Activated CD4-positive, alpha-beta T cell treated with anti-CD3 and anti-CD28 coated beads, Interleukin-10, Interleukin-2, amounts not matched to agents 100 ng/mL and 50 ng/mL, durations not matched to agents 16 hours and 8 hours (primary cell): Measurements from ENCODE around the gene PKP4.

Experiments
- DNase-seq: peaks from one replicate; pipeline ENCODE4 v3.0.0-alpha.2; 2020

Gene PKP4

DNA sequence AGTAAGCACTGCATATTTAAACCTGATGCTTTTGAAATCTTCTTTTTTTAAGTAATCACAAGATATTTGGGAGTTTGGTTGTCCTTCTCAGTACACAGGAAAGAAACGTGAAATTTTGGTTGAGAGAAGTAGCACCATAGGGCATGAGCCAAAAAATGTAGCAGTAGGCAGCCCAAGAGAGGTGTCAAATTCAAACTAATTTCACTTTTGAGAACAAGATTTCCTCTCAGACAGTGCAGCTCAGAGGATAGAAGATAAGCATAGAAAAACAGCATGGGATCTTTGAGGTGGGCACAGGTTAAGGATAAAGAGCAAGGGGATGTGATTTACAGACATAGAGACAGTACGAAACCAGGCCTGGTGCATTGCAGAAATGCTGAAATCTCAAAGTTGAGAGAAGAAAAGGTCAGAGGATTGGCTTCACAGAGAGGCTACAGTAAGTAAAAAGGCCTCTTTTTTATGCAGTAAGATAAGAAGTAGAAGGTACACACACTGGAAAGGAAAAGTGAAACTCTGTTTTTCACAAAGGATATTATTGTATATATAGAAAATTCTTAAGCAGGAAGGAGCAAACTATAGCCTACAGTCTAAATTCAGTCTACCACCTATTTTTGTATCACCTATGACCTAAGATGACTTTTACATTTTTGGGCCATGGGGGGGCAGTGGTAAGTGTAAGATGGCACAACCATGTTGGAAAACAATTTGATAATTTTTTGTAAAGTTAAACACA, 89.8 kb downstream of the PKP4 start:
- no peak for DNase-seq

DNA sequence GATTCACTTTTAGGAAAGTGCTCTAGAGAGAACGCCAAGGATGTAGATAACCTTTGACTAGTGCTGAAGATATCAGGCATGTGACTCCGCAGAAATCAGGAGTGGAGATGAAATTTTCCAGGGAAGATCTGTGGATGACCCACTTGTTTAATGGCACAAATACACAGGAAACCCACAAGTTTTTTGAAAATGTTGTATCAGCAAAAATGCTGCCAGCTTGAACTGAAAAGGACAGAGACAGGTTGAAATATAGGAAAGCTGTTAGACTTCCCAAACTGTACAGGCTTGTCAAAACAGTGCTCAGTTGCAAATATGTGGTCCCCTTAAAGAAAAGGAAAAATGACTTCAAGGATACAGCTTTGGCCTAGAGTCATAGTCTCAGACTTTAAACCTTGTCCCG, 96.5 kb downstream of the PKP4 start:
- no peak for DNase-seq

DNA sequence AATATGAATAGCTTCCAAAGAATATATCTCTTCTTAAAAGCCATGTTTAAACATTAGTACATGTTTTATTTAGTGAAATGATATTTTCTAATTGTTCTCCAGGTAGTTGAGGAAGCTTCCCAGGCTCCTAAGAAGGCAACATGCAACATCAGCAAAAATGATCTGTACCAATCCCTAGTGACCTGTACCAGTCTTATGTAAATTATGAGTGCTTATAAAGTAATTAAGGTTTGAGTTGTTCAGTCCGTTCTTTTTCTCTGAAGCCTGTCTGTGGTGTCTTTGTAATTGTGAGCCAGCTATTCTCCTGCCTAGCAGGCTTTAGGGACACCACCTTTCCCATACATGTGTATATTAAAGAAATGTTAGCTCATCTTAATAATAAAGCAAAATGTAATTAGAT, 98.2 kb downstream of the PKP4 start:
- no peak for DNase-seq

DNA sequence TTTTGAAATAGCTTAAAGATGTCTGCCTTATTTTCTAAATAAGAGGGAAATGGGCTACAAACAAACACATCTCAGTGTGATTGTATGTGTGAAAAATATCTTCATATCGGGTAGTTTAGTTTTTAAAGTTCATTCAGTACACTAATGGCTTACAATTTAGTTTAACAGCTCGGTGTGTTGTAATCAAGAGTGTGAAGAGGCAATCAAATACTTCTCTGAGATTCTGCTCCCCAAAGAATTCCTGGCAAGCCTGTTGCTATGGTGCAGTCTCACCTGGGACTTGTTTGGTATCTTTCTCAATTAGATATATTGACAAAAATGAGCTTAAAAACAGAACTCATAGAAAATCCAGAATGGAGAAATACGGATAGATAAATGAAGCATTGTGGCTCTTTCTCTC, 99.4 kb downstream of the PKP4 start:
- no peak for DNase-seq

DNA sequence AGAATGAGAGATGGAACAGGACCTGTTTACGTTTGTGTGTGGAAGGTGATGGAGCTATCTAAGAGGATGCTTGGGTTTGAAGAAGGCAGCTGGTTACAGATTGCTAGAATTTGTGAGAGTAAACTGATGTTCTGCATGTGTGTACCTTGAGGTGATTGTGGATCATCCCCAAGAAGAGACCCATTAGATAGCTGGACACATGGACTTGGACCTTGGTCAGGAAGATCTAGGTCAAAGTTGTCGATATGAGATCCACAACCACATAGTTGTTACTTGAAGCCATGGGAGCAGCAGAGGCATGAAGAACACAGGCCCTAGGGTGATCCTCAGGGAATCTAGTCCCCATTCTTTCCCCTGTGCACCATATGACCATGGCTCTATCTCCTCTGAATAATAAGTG, 101.0 kb downstream of the PKP4 start:
- no peak for DNase-seq

DNA sequence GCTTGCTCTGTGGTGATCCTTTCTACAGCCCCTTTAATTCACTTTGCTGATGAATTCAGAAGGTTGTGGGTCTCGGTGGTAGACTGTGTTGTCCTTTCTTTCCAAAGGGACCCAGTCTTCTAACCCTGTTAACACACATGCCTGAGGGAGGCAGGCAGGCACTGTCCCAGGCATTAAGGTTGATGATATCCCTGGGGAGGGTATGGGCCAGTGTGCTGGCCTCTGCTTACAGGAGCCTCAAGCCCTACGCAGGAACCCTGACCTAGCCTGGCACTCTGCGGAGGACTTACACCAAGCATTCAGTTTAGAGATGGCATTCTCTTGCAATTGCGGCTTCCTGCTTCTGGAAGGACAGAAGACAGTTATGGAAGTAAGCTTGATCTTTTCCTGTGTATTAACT, 102.5 kb downstream of the PKP4 start:
- DNase-seq = no peak

DNA sequence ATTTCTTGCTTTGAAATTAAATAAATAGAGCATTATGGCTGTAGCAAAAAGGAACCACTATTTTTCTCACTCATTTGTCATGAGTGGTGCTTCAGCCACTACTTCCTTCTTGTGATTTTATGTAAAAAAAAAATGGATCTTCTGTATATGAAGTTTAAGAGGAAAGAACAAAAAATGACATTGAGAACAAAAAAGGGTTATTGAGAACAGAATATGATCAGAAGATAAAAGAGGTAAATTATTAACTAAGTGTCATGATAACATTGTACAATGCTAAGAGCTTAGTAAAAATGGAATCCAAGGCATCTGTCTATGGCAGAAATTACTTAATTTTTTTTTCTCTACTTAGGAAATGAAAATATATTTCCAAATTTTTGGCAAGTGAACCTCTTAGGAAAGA, 103.5 kb downstream of the PKP4 start:
- no peak for DNase-seq

DNA sequence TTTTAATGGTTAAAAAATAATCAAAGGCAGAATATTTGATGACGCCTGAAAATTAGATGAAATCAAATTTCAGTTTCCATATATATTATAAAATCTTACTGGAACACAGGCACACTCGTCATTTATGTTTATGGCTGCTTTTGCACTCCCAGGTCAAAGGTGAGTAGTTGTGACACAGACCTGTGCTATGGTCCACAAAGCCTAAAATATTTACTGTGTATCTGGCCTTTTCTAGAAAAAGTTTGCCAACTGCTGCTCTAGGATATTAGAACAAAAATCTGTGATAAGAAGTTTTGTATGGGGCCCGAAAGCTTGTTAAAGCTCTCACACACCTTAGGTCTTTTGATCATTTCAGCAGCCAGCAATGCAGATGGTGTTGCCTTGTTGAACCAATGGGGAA, 104.3 kb downstream of the PKP4 start:
- no peak for DNase-seq

DNA sequence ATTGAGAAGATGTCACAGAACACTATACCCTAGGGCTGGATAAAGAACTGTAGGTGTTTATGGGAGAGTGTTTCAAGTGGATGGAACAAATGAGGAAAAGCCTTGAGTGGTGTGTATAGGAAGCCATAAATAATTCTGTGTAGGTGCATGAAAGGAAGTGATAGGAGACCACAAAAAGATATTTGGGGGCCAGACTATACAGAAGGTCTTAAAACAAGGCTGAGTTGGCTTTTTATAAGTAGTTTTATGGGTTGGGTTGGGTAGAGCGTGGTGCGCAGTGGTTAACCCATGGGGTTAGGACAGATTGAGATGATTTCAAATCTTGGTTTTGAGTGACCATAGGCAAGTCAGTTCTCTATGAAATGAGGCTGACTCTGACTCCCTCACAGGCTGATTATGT, 110.5 kb downstream of the PKP4 start:
- no peak for DNase-seq

DNA sequence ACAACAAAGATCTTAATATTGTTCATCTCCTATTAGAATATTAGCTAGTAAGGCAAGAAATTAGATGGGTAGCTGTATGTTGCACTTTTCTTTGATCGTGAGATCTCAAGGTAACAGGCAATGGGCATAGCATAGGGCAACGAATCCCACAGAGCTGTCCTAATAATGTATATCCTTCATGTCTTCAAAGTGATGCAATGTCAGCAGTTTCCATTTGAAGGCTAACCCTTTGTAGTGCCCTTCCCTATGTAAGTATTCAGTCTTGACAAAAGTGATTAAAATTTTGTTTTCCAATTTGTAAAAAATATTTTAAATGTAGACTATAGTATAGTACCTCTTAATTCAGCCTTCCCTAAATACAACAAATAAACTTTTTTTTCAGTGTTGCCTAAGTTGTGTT, 112.5 kb downstream of the PKP4 start:
- DNase-seq = no peak

DNA sequence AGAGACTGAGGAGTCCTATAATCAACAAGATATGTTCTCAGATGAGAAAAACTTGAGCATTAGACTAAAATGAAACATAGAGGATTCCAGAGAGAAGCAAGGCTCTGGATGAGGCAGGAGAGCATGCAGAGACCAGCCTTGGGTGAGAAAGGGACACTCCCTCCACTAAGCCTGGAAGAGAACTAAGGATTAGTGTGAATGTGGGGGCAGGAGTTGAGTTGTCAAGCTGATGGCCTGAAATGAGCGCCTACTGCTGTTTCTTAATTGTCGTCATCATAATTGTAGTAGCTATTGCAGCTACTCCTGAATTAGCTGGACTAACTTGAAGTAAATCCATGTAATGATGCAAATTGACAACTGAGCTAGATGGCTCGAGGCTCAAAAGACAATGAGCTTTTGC, 114.1 kb downstream of the PKP4 start:
- DNase-seq = no peak

DNA sequence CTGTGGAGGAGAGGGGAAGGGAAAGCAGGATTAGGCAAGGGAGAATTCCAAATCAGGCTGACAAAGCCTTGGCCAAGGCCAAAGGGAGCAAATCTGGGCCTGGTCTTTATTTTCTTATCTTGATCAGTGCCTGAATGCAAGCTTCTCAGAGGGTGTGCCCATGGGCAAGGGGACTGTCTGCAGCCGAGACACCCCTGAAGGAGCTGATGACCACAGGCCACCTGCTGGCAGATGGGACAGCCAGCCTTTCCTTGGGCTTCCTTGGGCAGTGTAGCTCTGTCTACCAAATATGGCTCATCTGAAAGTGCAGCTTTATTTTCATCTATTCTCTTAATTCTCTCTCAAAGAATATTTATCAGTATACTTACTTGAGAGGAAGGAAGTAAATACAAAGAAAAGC, 117.0 kb downstream of the PKP4 start:
- DNase-seq = no peak

DNA sequence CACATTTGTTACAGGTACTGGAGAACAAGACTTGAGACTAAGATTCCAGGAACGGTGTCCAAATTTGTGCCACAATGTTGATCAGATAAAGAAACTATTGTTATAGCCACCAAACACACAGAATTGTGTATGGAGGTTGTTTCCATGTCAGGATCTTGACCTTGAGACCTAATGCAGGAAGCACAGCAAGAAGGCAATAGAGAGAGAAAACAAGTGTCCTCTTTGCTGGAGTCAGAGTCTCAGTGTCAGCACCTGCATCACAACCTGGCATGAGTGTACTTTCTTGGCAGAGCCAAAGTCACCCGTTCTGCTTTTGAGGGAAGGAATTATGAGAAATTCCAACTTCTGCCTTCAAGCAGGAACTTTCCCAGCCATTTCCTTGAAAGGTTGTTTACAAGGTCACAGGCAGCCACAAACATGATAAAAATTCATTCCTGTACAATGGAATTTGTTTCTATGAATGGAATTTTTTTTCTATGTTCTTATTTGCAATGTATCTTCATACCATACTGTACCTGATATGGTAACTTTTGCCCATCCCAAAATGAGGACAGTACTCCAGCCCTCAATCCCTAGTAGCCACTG, 118.4 kb downstream of the PKP4 start:
- no peak for DNase-seq

DNA sequence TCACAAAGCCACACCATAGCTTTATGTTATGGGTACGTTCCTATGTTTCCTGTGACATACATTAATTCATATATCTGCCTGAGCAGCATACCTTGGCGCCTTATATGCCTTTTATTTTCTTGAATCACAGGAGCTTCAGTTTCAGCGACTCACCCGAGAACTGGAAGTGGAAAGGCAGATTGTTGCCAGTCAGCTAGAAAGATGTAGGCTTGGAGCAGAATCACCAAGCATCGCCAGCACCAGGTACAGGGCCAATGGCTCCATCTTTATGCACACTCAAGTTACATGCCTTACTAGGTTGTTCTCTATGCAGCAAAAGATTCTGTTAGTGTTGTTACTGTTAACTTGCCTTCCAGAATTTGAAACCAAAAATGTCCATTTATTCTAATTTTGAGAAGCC, 120.4 kb downstream of the PKP4 start:
- no peak for DNase-seq

DNA sequence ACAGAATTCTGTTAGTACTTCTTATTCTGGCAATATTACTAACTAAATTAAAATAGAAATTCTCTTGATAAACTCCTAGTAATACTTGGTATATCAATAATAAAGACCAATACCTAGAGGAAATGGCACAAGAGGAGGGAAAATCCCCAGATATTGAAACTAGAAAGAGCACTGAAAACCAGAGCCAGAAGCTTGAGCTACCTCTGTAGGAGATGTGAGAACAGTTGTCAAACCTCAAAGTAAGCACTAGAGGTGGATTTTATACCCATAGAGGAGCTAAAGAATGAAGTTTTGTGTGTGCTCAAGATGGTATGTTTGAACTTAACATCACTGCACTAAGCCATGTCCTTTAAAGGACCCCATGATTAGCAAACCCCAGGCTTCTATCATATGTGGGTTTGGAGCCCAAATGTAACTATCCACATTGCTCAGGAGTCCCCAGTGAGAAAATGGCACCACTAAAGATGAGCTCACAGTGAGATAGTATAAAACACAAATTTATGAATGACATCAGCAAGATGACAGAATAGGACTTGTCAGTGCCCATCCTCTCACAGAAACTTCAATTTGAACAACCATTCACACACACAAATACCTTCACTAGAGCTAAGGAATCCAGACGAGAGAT, 122.1 kb downstream of the PKP4 start:
- DNase-seq = no peak

DNA sequence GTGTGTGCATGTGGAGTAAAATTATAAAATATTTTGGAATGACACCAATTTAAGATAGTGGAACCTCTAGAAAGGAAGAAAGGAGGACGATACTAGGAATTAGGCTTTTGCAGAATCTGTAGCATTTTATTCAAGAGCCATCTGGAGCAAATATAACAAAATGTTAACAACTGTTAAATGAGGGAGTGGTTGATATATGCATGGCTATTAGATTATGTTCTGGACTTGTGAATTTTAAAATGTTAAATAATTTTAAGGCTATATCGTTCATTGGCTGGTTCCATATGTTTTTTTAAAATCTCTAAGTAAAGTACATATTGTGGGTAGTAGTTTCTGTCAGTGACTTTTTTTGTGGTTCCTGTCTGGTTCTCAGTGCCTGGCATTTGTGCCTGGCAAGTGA, 123.2 kb downstream of the PKP4 start:
- DNase-seq = no peak

DNA sequence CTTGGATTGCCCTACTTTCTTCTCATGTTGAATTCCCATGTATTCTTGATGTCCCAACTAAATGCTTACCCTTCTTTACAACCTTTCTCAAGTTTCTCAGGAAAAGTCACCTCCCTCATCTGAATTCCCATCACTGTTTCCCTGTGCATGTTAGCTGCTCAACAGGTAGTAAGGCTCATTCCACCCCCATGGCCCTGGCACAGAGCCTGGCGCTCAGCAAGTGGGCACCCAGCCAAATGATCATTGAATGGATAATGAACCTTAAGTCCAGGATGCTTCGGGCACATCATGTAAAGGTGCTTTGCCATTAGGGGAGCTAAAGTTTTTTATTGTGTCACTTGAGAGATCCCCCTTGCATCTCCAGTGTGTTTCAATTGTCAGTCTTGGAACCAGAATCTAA, 124.0 kb downstream of the PKP4 start:
- DNase-seq = no peak

DNA sequence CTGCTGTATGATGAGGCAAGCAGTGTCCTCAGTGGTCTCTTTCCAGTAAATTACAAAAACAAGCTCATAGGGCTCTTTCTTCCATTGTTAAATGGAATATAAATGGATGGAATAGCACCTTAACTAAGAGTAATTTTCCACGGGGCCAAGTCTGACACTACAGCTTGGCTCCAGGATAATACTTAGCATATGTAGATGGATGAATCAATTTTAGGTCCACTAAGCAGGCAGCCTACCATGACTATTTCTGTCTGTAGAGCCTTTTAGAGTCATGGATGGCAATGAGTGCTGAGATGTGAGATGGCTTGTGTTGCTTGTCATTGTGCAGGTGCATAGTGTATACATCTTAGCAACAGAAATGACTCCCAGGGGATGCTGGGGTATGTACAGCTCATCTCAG, 125.9 kb downstream of the PKP4 start:
- no peak for DNase-seq

DNA sequence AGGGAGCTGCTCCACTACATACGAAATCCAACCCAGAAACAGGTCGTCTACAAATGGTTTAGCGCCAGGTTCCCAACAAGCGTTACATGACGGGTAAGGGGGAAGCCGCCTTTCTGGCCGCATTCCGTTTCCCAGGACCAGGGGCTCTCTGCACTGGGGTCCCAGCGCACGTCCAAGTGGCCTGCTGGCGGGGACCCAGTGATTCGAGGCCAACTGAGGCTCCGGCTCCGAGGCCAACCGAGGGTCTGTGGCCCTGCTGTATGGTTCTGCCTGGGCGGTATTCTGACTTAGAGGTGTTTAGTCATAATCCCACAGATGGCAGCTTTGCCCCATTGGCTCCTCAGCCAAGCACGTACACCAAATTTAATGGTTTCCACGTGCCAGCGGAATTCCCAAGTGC, 127.2 kb downstream of the PKP4 start:
- no peak for DNase-seq

DNA sequence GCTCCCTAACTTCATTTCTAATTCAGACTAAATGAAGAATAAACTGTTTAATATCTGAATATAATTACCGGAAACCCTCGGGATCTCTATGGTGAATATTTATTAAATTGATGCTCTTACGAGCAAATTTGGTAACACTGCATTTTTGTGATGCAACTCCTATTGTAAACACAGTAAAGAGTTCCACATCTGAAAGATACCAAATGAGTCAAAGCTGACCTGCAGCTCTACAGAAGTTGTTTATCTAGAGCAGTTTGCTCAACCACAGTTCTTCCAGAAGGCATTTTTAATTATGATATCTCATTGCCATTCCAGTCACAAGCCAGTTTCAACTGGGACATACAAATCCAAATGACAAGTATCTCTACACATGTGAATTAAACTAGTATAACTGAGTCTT, 129.7 kb downstream of the PKP4 start:
- DNase-seq = no peak

DNA sequence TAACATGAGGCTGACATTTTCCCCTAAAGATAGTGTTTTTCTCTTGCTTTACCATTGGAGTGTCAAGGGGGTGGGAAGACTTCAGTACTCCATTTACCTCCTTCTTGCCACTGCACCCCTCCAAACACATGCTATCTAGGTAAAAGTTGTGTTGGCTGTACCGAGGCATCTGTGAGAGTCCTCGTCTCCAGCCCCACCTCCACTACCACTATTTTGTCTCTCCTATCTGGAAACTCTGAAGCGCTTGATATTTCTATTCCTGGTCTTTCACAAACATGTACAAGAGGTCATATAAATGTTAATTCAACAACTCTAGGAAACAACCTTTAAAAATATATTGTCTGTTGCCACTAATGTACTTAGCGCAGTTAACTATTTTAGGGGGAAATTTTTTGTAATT, 132.6 kb downstream of the PKP4 start:
- no peak for DNase-seq

DNA sequence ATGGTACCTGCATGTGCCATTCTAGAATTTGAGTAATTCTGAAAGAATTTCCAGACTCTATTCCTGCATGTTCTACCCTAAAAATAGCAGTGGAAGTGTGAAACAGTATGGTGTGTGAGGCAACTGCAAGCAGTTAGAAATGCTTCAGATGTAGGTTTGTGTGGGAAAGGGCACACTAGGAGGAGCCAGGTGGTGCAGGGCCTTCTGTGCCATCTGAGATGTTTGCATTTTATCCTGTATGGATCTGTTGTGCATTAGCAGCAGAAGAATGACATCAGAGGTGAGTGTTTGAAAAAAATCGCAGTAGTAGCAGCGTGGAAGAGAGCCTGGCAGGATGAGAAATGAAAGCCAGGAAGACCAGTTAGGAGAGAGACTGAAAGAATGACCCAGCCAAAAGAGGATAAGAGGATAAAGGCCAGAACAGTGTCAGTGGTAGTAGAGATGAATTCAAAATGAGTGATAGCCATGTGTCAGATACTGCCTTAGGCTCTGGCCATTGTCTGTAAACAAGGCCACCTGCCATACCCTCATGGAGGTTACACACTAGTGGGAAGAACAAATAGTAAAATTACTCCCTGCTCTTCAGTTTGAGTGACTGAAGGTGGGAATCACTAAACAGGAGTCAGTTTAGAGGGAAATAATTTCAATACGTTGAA, 142.2 kb downstream of the PKP4 start:
- no peak for DNase-seq

DNA sequence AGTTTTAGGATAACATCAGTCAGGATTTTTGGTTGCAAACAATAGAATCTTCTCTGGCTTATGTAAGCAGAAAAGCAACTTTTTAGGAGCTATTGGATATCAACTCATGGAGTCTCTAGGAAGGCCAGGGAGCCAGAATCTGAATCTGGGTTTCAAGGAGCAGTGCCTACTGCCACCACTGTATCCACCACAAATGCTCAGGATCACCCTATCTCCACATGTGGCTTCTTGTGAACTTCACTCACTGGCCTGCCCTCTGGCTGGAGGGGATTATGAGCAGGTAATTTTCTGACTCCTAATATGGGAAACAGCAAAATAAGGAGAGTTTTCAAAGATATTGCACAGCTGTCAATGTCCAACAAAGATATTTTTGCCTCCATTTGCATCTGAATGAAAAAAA, 142.9 kb downstream of the PKP4 start:
- DNase-seq = no peak

DNA sequence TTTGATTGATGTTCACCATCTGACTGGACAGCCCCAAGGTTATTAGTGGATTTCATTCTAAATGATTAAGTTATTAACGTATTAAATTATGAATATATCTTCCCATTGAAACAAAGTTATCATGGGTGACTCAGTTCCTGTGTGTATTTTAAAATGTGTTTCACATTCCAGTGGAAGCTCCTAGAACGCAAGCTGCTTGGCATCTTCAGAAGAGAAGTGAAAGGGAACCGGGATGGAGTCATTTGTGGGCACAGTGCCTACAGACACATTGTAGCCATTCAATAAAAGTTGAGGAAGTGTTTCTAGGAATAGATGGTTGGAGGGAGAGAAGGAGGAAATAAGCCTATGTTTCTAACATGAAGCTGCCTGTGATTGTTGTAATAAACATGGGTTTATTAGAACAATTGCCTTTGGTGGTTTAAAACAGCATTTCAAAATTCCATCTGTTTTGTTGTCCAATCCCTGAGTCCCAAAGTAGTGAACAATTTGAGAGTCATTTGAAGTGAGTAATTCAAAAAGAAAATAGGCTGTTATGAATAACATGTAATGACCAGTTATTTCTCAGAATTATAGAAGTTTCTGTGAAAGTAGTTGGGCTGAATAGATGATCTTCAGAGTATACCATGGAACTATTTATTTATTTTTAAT, 143.5 kb downstream of the PKP4 start:
- DNase-seq = no peak
